GM13977 (cell line): ENCODE results near the gene BZW1.

Source experiments
- DNase-seq: peaks from one replicate; pipeline ENCODE4 v3.0.0; 2012; ENCODE audit warnings: low spot score
- CTCF ChIP-seq: IDR thresholded peaks from 2 replicates; pipeline ENCODE4 v1.5.1; 2012; ENCODE audit warnings: mild to moderate bottlenecking, control low read depth; ENCODE audit not compliant: insufficient read depth; ENCODE audit errors: extremely low read depth, missing control alignments
- in situ Hi-C: fragments of 300-500 bp; cut with MboI; formaldehyde crosslinking; loops from one replicate; pipeline ENCODE4 v1.12.0; 2022; ENCODE audit warnings: low sequenced_read_pairs, low pct_unique_long_range_greater_than_20kb, mixed read lengths, inconsistent platforms; ENCODE audit not compliant: unreplicated experiment

BZW1 gene

GRCh38 chr2:200811333-200812121 is at the start of gene BZW1:
Gene BZW1 (plus strand): TSS chr2:200811910. CDS start chr2:200813218, 1,308 bp downstream.
- in situ Hi-C loops = no loop called here
- peak; percentile 96 for DNase-seq
- TF ChIP-seq CTCF = no peak

- in situ Hi-C loops = no loop called here
- no peak for TF ChIP-seq CTCF
- no peak for DNase-seq
Measured at GRCh38 chr2:200762127-200762526, 49.6 kb upstream of the BZW1 start.

- no peak for DNase-seq
- in situ Hi-C loops = no loop called here
- TF ChIP-seq CTCF = no peak
Measured at GRCh38 chr2:200763422-200763821, 48.3 kb upstream of the BZW1 start.

GRCh38 chr2:200765139-200765951 is 46.4 kb upstream of the BZW1 start:
- TF ChIP-seq CTCF = no peak

GRCh38 chr2:200765995-200766660 is 45.6 kb upstream of the BZW1 start:
- in situ Hi-C loops = no loop called here
- no peak for TF ChIP-seq CTCF
- no peak for DNase-seq

More at GRCh38 chr2:200765139-200765951, 46.4 kb upstream of the BZW1 start:
- no peak for DNase-seq
- in situ Hi-C loops = no loop called here

GRCh38 chr2:200767111-200767885 is 44.4 kb upstream of the BZW1 start:
- TF ChIP-seq CTCF = no peak
- no peak for DNase-seq
- in situ Hi-C loops = no loop called here
